ENCODE data around the gene GPI.

- no peak for TF ChIP-seq EZH2 (IDR thresholded peaks at IDR 0.05; ENCODE audit: insufficient read depth, poor library complexity, severe bottlenecking)
- no peak for TF ChIP-seq EZH2phosphoT487 (IDR thresholded peaks at IDR 0.05; ENCODE audit: insufficient read depth, low read depth)
These were observed 28.2 kb upstream of the GPI start for GRCh38 chr19:34336781-34337271.

Measured in GM23248 (cell line).